GOT3 (cell line): ENCODE results near the gene EIF2S3.
"Not testable (repeated sequence)": the region's sequence is repeated elsewhere in the genome, so short reads cannot be mapped to it uniquely, and the experiment has no call there.

Experiments
- DNase-seq: peaks from one replicate; lab custom pipeline; 2025; ENCODE audit warnings: mixed read lengths; lab: John Stamatoyannopoulos, UW

Gene EIF2S3

GRCh38 chrX:24054182-24055042 is at the start of gene EIF2S3:
Gene EIF2S3 (plus strand): TSS chrX:24054956. CDS start chrX:24054969, 13 bp downstream.
- peak; percentile 97 for DNase-seq

GRCh38 chrX:24005028-24005427 is 49.7 kb upstream of the EIF2S3 start:
- no peak for DNase-seq

- no peak for DNase-seq
Observed at GRCh38 chrX:24005867-24006266, 48.9 kb upstream of the EIF2S3 start.

GRCh38 chrX:24012266-24012665 is 42.5 kb upstream of the EIF2S3 start:
- no peak for DNase-seq

- no peak for DNase-seq
Observed at GRCh38 chrX:24014388-24015018, 40.3 kb upstream of the EIF2S3 start.

GRCh38 chrX:24017674-24018073 is 37.1 kb upstream of the EIF2S3 start:
- DNase-seq: no peak

- no peak for DNase-seq
Observed at GRCh38 chrX:24018809-24019208, 35.9 kb upstream of the EIF2S3 start.

GRCh38 chrX:24019448-24019847 is 35.3 kb upstream of the EIF2S3 start:
- DNase-seq: no peak

GRCh38 chrX:24020306-24020876 is 34.4 kb upstream of the EIF2S3 start:
- DNase-seq: no peak

GRCh38 chrX:24023544-24023943 is 31.2 kb upstream of the EIF2S3 start:
- DNase-seq: no peak

GRCh38 chrX:24023972-24024669 is 30.6 kb upstream of the EIF2S3 start:
- DNase-seq: no peak

GRCh38 chrX:24024819-24025740 is 29.7 kb upstream of the EIF2S3 start:
- DNase-seq: peak; percentile 72

GRCh38 chrX:24025741-24026403 is 28.9 kb upstream of the EIF2S3 start:
- no peak for DNase-seq

GRCh38 chrX:24026432-24026831 is 28.3 kb upstream of the EIF2S3 start:
- DNase-seq: no peak

GRCh38 chrX:24027086-24027485 is 27.7 kb upstream of the EIF2S3 start, which contains the start of gene KLHL15:
Gene KLHL15 (minus strand): TSS chrX:24027186. CDS start chrX:24006693, 20,493 bp downstream.
- DNase-seq: no peak

GRCh38 chrX:24027985-24028384 is 26.8 kb upstream of the EIF2S3 start:
- DNase-seq: no peak

GRCh38 chrX:24030597-24030996 is 24.2 kb upstream of the EIF2S3 start:
- no peak for DNase-seq

- no peak for DNase-seq
Observed at GRCh38 chrX:24034485-24034884, 20.3 kb upstream of the EIF2S3 start.

GRCh38 chrX:24037729-24038128 is 17.0 kb upstream of the EIF2S3 start:
- DNase-seq: no peak

GRCh38 chrX:24046060-24046459 is 8.7 kb upstream of the EIF2S3 start:
- DNase-seq: not testable (repeated sequence)

- DNase-seq: not testable (repeated sequence)
Observed at GRCh38 chrX:24049643-24050042, 5.1 kb upstream of the EIF2S3 start.
